PC-9 (cell line): ENCODE measurements around the gene NCK2. TPM values are rescaled to one million over a fixed set of nuclear protein-coding genes. Genes with fewer than 3 reads are reported as not detected.

Experiments used
- BruUV-seq: library from RNA; stranded (reverse); fragments of 400-500 nt; replicated peaks from 2 replicates; lab custom pipeline; 2021; lab: Mats Ljungman, UMichigan
- CTCF ChIA-PET: fragments of 300-600 bp; sonication (Branson Sonifier 250); formaldehyde crosslinking; loops from one replicate; lab custom pipeline; 2022; ENCODE audit warnings: antibody characterized with exemption; lab: Charles Lee
- POLR2A ChIA-PET: fragments of 300-600 bp; sonication (Branson Sonifier 250); formaldehyde crosslinking; loops from one replicate; lab custom pipeline; 2022; ENCODE audit warnings: antibody characterized with exemption; ENCODE audit not compliant: unreplicated experiment; lab: Charles Lee
- DNase-seq, 2 experiments: peaks; one replicate each; pipeline versions ENCODE4 v3.0.0 to v3.0.0-alpha.2; 2015 to 2022; ENCODE audit warnings: mixed read lengths in 1 of 2
- H2AFZ ChIP-seq: fragments of 200-600 bp; sonication (generic); 2 replicates; pipeline ENCODE4 v1.8.1; 2017; ENCODE audit warnings: antibody characterized with exemption
- H3F3A ChIP-seq: fragments of 200-600 bp; sonication (generic); 2 replicates; pipeline ENCODE4 v1.8.1; 2017; ENCODE audit warnings: antibody characterized with exemption, mild to moderate bottlenecking, low read depth; ENCODE audit not compliant: insufficient read depth
- H3K27ac ChIP-seq: fragments of 200-600 bp; sonication (generic); 2 replicates; pipeline ENCODE4 v1.6.1; 2016; ENCODE audit warnings: mixed run types
- H3K27me3 ChIP-seq: fragments of 200-600 bp; sonication (generic); 2 replicates; pipeline ENCODE4 v1.6.1; 2016; ENCODE audit warnings: low read depth, mixed run types; ENCODE audit not compliant: insufficient read depth
- H3K36me3 ChIP-seq: fragments of 200-600 bp; sonication (generic); 2 replicates; pipeline ENCODE4 v1.6.1; 2016; ENCODE audit warnings: low read depth, mixed run types
- H3K4me1 ChIP-seq: fragments of 200-600 bp; sonication (generic); replicated peaks from 2 replicates; pipeline ENCODE4 v1.6.1; 2016; ENCODE audit warnings: mixed run types; ENCODE audit not compliant: insufficient read depth
- H3K4me2 ChIP-seq: fragments of 200-600 bp; sonication (generic); 2 replicates; pipeline ENCODE4 v1.6.1; 2017; ENCODE audit warnings: mixed run types
- H3K4me3 ChIP-seq: fragments of 200-600 bp; sonication (generic); 2 replicates; pipeline ENCODE4 v1.6.1; 2016; ENCODE audit warnings: mixed run types
- H3K79me2 ChIP-seq: fragments of 200-600 bp; sonication (generic); 2 replicates; pipeline ENCODE4 v1.6.1; 2017; ENCODE audit warnings: low read depth, mixed run types
- H3K9me2 ChIP-seq: fragments of 200-600 bp; sonication (generic); 2 replicates; pipeline ENCODE4 v1.8.1; 2017; ENCODE audit warnings: mild to moderate bottlenecking; ENCODE audit not compliant: insufficient read depth
- H3K9me3 ChIP-seq: fragments of 200-600 bp; sonication (generic); 2 replicates; pipeline ENCODE4 v1.8.1; 2016; ENCODE audit warnings: low read depth; ENCODE audit not compliant: insufficient read depth
- H4K20me1 ChIP-seq: fragments of 200-600 bp; sonication (generic); 2 replicates; pipeline ENCODE4 v1.8.1; 2017; ENCODE audit not compliant: insufficient read depth
- EZH2 ChIP-seq: fragments of 200-600 bp; sonication (generic); IDR thresholded peaks from 2 replicates; pipeline ENCODE4 v1.8.0; 2017; ENCODE audit warnings: antibody characterized with exemption, low read depth
- intact Hi-C: fragments of 100-400 bp; cut with micrococcal nuclease; formaldehyde crosslinking; loops from one replicate; pipeline ENCODE4 v1.10.0; 2022; ENCODE audit not compliant: unreplicated experiment
- total RNA-seq: library from RNA; stranded (reverse); gene quantifications from 2 replicates; pipeline ENCODE4 v1.2.3, GENCODE V29; 2021
- TF ChIP-seq, protein P1 (sequence below): fragments of 200-600 bp; sonication (generic); conservative IDR thresholded peaks from 2 replicates; pipeline ENCODE4 v1.6.1; 2017; ENCODE audit warnings: mixed run types, antibody characterized with exemption, mild to moderate bottlenecking, moderate library complexity

Gene NCK2
- total RNA-seq, 1 experiment from 2014 or later = 26.0 TPM

DNA sequence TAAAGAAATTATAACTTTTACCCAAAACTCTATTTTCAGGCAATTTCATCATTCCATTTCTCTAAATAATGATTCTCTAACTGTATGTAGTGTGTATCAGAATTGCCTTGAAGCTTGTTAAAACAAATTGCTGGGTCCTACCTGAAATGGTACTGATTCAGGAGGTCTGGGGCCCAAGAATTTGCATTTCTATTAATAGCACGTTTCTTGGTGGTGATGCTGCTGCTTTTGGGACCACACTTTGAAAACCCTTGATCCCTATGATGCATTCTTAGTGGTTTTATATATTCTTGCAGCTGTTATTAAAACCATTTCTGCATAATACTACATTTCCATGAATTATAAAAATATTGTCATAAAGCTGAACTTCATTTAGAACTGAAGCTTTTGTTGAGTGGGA lies 140.7 kb downstream of the NCK2 start:
- no peak overlapping the region for H3K4me2 ChIP-seq

DNA sequence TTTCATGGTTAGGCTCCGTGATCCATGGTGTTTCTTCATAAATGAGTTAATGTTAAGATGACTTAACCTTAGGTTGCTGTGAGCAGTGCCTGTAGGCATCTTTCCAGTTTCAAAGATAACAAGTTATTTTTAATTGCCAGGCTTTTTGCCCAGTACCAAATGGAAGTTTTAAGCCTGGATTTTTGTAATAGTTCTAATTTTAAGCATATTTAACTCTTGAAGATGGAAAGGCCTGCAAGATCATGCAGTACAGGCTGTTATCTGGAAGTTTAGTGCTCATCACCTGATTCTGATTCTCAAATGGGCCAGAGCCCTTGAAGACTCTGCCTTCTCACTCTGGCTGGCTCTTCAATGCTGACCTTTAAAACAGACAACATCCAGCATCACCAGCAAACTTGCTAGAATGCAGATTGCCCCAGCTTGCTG lies 141.3 kb downstream of the NCK2 start:
- CTCF ChIA-PET = no interaction called here
- Histone ChIP-seq H3F3A (no peaks in the 10 kb centered on the region), H3K9me3 (no peaks in the 10 kb centered on the region), H3K4me3 (no peak overlapping the region), H3K4me1 (no peaks in the 10 kb centered on the region), H4K20me1 (no peaks in the 10 kb centered on the region), H2AFZ (no peak overlapping the region), H3K27me3 (no peaks in the 10 kb centered on the region), H3K4me2 (no peak overlapping the region), H3K36me3 (no peaks in the 10 kb centered on the region), H3K79me2 (no peaks in the 10 kb centered on the region), H3K9me2 (no peaks in the 10 kb centered on the region), H3K27ac (no peak overlapping the region)
- POLR2A ChIA-PET = no interaction called here
- no peak for DNase-seq
- intact Hi-C loops = no loop called here
- TF ChIP-seq EZH2 = no peak
- TF ChIP-seq, protein P1, sequence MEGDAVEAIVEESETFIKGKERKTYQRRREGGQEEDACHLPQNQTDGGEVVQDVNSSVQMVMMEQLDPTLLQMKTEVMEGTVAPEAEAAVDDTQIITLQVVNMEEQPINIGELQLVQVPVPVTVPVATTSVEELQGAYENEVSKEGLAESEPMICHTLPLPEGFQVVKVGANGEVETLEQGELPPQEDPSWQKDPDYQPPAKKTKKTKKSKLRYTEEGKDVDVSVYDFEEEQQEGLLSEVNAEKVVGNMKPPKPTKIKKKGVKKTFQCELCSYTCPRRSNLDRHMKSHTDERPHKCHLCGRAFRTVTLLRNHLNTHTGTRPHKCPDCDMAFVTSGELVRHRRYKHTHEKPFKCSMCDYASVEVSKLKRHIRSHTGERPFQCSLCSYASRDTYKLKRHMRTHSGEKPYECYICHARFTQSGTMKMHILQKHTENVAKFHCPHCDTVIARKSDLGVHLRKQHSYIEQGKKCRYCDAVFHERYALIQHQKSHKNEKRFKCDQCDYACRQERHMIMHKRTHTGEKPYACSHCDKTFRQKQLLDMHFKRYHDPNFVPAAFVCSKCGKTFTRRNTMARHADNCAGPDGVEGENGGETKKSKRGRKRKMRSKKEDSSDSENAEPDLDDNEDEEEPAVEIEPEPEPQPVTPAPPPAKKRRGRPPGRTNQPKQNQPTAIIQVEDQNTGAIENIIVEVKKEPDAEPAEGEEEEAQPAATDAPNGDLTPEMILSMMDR = no peak
- BruUV-seq = no TSS peak

More for the DNA sequence above, 140.7 kb downstream of the NCK2 start:
- no peak overlapping the region for H2AFZ ChIP-seq
- H3F3A ChIP-seq = no peaks in the 10 kb centered on the region
- no TSS peak for BruUV-seq
- intact Hi-C loops = no loop called here
- no peaks in the 10 kb centered on the region for H3K9me2 ChIP-seq
- DNase-seq = no peak
- no peak overlapping the region for H3K4me3 ChIP-seq
- H3K27me3 ChIP-seq = no peaks in the 10 kb centered on the region
- H4K20me1 ChIP-seq = no peaks in the 10 kb centered on the region
- ChIA-PET CTCF (no interaction called here), POLR2A (interaction anchor here (0.6 kb wide), 1 partner anchor 27 kb away, joined by 3 read pairs; no protein-coding TSS in a partner anchor)
- no peaks in the 10 kb centered on the region for H3K36me3 ChIP-seq
- H3K79me2 ChIP-seq = no peaks in the 10 kb centered on the region
- H3K9me3 ChIP-seq = no peaks in the 10 kb centered on the region
- H3K27ac ChIP-seq = no peak overlapping the region
- no peak for TF ChIP-seq EZH2
- TF ChIP-seq, protein P1 = no peak
- no peaks in the 10 kb centered on the region for H3K4me1 ChIP-seq

DNA sequence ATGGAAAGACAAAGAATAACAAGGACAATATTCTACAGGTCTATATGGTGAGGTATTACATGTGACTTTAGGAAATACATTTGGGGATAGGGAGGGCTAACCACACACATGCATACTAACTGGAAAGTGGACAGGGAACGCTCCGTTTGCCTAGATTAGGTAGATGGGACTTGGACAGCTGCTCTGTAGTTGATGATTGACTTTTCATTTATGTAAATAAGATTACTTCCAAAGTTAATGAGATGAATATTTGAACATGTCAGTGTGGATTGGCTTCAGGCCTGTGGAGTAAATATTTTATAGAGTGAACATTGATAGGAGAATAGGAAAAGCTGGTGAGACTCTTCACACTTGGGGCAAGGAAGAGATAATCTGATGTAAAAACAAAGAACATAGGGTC lies 142.0 kb downstream of the NCK2 start:
- no peaks in the 10 kb centered on the region for H3K4me1 ChIP-seq
- intact Hi-C loops = no loop called here
- no peaks in the 10 kb centered on the region for H3K36me3 ChIP-seq
- H3K4me3 ChIP-seq = no peak overlapping the region
- POLR2A ChIA-PET = no interaction called here
- H3K9me2 ChIP-seq = no peaks in the 10 kb centered on the region
- no peak overlapping the region for H3K27ac ChIP-seq
- H3K79me2 ChIP-seq = no peaks in the 10 kb centered on the region
- no peaks in the 10 kb centered on the region for H4K20me1 ChIP-seq
- TF ChIP-seq, protein P1 = no peak
- TF ChIP-seq EZH2 = no peak
- CTCF ChIA-PET = no interaction called here
- no peaks in the 10 kb centered on the region for H3K9me3 ChIP-seq
- H3K4me2 ChIP-seq = no peak overlapping the region
- BruUV-seq = no TSS peak
- H3K27me3 ChIP-seq = no peaks in the 10 kb centered on the region
- H2AFZ ChIP-seq = no peak overlapping the region
- DNase-seq = no peak
- H3F3A ChIP-seq = no peaks in the 10 kb centered on the region
